ENCODE results near the gene GPR107. TPM values are rescaled to one million over a fixed set of nuclear protein-coding genes. Genes with fewer than 3 reads are reported as not detected.

GPR107 gene
- total and polyA plus RNA-seq, 2 of the 8 experiments (the other 6 are each of a cell fraction or from before 2014, with no cell fraction given) = 19.3 to 30.7 TPM

DNA sequence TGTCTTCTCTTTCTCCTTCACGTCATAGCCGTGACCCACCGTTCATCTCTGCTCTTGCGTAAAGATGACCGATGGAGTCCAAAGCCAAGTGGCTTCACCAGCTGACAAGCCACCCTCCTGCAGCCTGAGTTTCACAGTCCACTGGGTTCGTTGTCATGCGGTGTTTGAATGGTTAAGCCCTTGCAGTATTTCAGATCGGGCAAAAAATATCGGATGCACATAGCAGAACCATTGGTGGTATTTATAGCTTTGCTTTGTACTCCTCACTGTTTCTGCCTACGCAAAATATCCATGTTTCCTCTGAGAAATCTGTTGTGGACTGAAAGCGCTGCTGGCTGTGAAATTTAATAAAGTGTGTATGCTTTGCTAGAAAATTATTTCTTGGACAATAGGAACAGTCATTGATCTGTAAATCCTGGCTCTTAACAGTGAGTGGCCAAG lies 84.0 kb downstream of the GPR107 start:
- H3K79me1 ChIP-seq (ENCODE audit: low read depth, low read length) = no peaks in the 10 kb centered on the region
- H3K9ac ChIP-seq (replicated peaks in 1 of 4; ENCODE audit: extremely low read depth in 1 of 4, low read depth in 3 of 4, low read length in 3 of 4) = no peak overlapping the region
- H4K20me1 ChIP-seq (replicated peaks in 1 of 2; ENCODE audit: control insufficient read depth in 1 of 2, insufficient read depth in 2 of 2, low read length in 2 of 2) = no peaks in the 10 kb centered on the region
- no peak overlapping the region for H3K14ac ChIP-seq (ENCODE audit: insufficient read length)
- WGBS, 2 experiments (ENCODE audit: extremely low coverage in 1 of 2, insufficient coverage in 1 of 2, insufficient read length in 1 of 2, insufficient replicate concordance in 2 of 2, low coverage in 1 of 2, low lambda C conversion rate in 2 of 2, missing lambda C conversion rate in 1 of 2) = 91% methylated on average over 11 of the region's 11 CpGs; no CpG with 5 or more reads in 1 of the 2 experiments
- H4K91ac ChIP-seq (replicated peaks; ENCODE audit: insufficient read length, low read length) = no peak overlapping the region
- TF ChIP-seq SRF (IDR thresholded peaks at IDR 0.05; ENCODE audit: low read depth, low read length) (no peak), RXRA (IDR thresholded peaks at IDR 0.05; ENCODE audit: insufficient read depth, low read depth, low read length) (no peak)
- H3K4ac ChIP-seq (replicated peaks; ENCODE audit: insufficient read length, low read depth, low read length) = no peak overlapping the region
- H2BK12ac ChIP-seq (ENCODE audit: low read depth, low read length) = no peak overlapping the region
- peak overlapping the region; percentile 82; the same call in 1 of the 2 replicates for H2AK5ac ChIP-seq (ENCODE audit: low read depth, low read length)
- H3K4me2 ChIP-seq (ENCODE audit: insufficient read depth in 1 of 2, low read depth in 2 of 2, low read length in 2 of 2) = peak overlapping the region; percentile 49 to 67; a peak in 3 of 4 replicates
- H3K18ac ChIP-seq (ENCODE audit: extremely low read depth, low read length) = no peak overlapping the region
- ChIA-PET CTCF (ENCODE audit: partially characterized antibody) (no interaction called here), POLR2A (ENCODE audit: partially characterized antibody) (interaction anchor here (0.8 to 0.9 kb wide), 2 partner anchors 8 to 56 kb away, joined by 3 to 4 read pairs; no protein-coding TSS in a partner anchor)
- H4K8ac ChIP-seq (ENCODE audit: extremely low read depth, insufficient read depth, low read length) = no peak overlapping the region
- no peak overlapping the region for H3K56ac ChIP-seq (replicated peaks; ENCODE audit: insufficient read length, low read depth, low read length)
- FAIRE-seq (no peak), DNase-seq (ENCODE audit: low read depth in 1 of 2, low spot score in 2 of 2) (no peak)
- H3K4me3 ChIP-seq (ENCODE audit: extremely low read depth in 1 of 4, insufficient read depth in 2 of 4, low read depth in 3 of 4, low read length in 4 of 4) = no peak overlapping the region; a peak in 1 of 8 replicates
- peaks cover 10 to 23% (median 16%) of the 10 kb centered on the region in 4 experiments for H3K4me1 ChIP-seq (replicated peaks in 1 of 4; ENCODE audit: control insufficient read depth in 3 of 4, insufficient read depth in 4 of 4, low read length in 3 of 4)
- H3K23me2 ChIP-seq (ENCODE audit: low read depth, low read length) = no peaks in the 10 kb centered on the region
- peak overlapping the region; percentile 38; the same call in 1 of the 2 replicates for H3K27ac ChIP-seq (ENCODE audit: low read depth, low read length)
- H2BK20ac ChIP-seq (ENCODE audit: low read length) = 0 out of 2 replicates have a peak overlapping the region, but pooled peaks have one; percentile 77
- no peaks in the 10 kb centered on the region for H3K79me2 ChIP-seq (ENCODE audit: control insufficient read depth in 1 of 2, insufficient read depth in 2 of 2, low read length in 2 of 2)
- H3K23ac ChIP-seq (ENCODE audit: insufficient read length) = no peak overlapping the region
- no peaks in the 10 kb centered on the region for H3K36me3 ChIP-seq (ENCODE audit: control insufficient read depth in 2 of 4, insufficient read depth in 4 of 4, low read length in 3 of 4)
- H2BK5ac ChIP-seq (ENCODE audit: low read depth, low read length) = peak overlapping the region; percentile 3; the same call in 1 of the 2 replicates
- H2BK15ac ChIP-seq (ENCODE audit: low read length) = peak overlapping the region; percentile 54; the same call in 1 of the 2 replicates
- no peaks in the 10 kb centered on the region for H3K9me3 ChIP-seq (ENCODE audit: insufficient read depth in 2 of 2, low read depth in 1 of 2, low read length in 1 of 2)
- H2AFZ ChIP-seq (ENCODE audit: low read length) = no peak overlapping the region
- H3K27me3 ChIP-seq (replicated peaks in 1 of 4; ENCODE audit: control insufficient read depth in 3 of 4, extremely low read depth in 1 of 4, insufficient read depth in 3 of 4, low read length in 3 of 4) = no peaks in the 10 kb centered on the region
- peak overlapping the region; percentile 6 for H4K5ac ChIP-seq (ENCODE audit: insufficient read length, low read depth, low read length)
- peak overlapping the region; percentile 70 for H2BK120ac ChIP-seq (replicated peaks; ENCODE audit: low read depth, low read length)
